Measurements from ENCODE around the gene OR8G1. TPM values are rescaled to one million over a fixed set of nuclear protein-coding genes. Genes with fewer than 3 reads are reported as not detected.

Gene OR8G1
- total RNA-seq: not detected in 3 replicates

- Mint-ChIP-seq H3K4me1 (no peaks in the 10 kb centered on the region), H3K4me3 (no peak within 1 kb of the TSS), H3K36me3 (no peaks in the 10 kb centered on the region), H3K9me3 (no peaks in the 10 kb centered on the region), H3K27me3 (ENCODE audit: low read depth) (peaks cover 4% of the 10 kb centered on the region), H3K27ac (no peak within 1 kb of the TSS)
- TF ChIP-seq CTCF (IDR thresholded peaks at IDR 0.05; ENCODE audit: unreplicated experiment): no peak
- DNase-seq (ENCODE audit: low spot score in 2 of 2, unreplicated experiment in 2 of 2): no peak
Observed at GRCh38 chr11:124240621-124241397, at the start of gene OR8G1. Gene OR8G1 (plus strand): TSS chr11:124241095. CDS start chr11:124249676, 8,581 bp downstream.

- Mint-ChIP-seq H3K9me3 (no peaks in the 10 kb centered on the region), H3K4me1 (peaks cover 16% of the 10 kb centered on the region), H3K27ac (no peak overlapping the region), H3K27me3 (ENCODE audit: low read depth) (no peaks in the 10 kb centered on the region), H3K4me3 (no peak overlapping the region), H3K36me3 (no peaks in the 10 kb centered on the region)
- TF ChIP-seq CTCF (IDR thresholded peaks at IDR 0.05; ENCODE audit: unreplicated experiment): no peak
- no peak for DNase-seq (ENCODE audit: low spot score in 2 of 2, unreplicated experiment in 2 of 2)
Observed at GRCh38 chr11:124193221-124194010, 47.5 kb upstream of the OR8G1 start.

GRCh38 chr11:124194293-124195188 lies 46.4 kb upstream of the OR8G1 start:
- H3K4me1 Mint-ChIP-seq: peaks cover 16% of the 10 kb centered on the region
- no peak for DNase-seq (ENCODE audit: low spot score in 2 of 2, unreplicated experiment in 2 of 2)
- H3K27me3 Mint-ChIP-seq (ENCODE audit: low read depth): no peaks in the 10 kb centered on the region
- no peak overlapping the region for H3K4me3 Mint-ChIP-seq
- no peaks in the 10 kb centered on the region for H3K36me3 Mint-ChIP-seq
- no peak for TF ChIP-seq CTCF (IDR thresholded peaks at IDR 0.05; ENCODE audit: unreplicated experiment)
- H3K27ac Mint-ChIP-seq: no peak overlapping the region
- no peaks in the 10 kb centered on the region for H3K9me3 Mint-ChIP-seq

GRCh38 chr11:124195189-124195734 lies 45.6 kb upstream of the OR8G1 start:
- peak; percentile 32 for TF ChIP-seq CTCF (IDR thresholded peaks at IDR 0.05; ENCODE audit: unreplicated experiment)
- Mint-ChIP-seq H3K4me1 (peaks cover 14% of the 10 kb centered on the region), H3K9me3 (no peaks in the 10 kb centered on the region), H3K36me3 (no peaks in the 10 kb centered on the region), H3K4me3 (no peak overlapping the region), H3K27me3 (ENCODE audit: low read depth) (no peaks in the 10 kb centered on the region), H3K27ac (no peak overlapping the region)
- DNase-seq (ENCODE audit: low spot score in 2 of 2, unreplicated experiment in 2 of 2): no peak

- H3K9me3 Mint-ChIP-seq: no peaks in the 10 kb centered on the region
- no peak for TF ChIP-seq CTCF (IDR thresholded peaks at IDR 0.05; ENCODE audit: unreplicated experiment)
- H3K4me3 Mint-ChIP-seq: no peak overlapping the region
- H3K4me1 Mint-ChIP-seq: peaks cover 8% of the 10 kb centered on the region
- no peaks in the 10 kb centered on the region for H3K36me3 Mint-ChIP-seq
- DNase-seq (ENCODE audit: low spot score in 2 of 2, unreplicated experiment in 2 of 2): no peak
- H3K27me3 Mint-ChIP-seq (ENCODE audit: low read depth): no peaks in the 10 kb centered on the region
- no peak overlapping the region for H3K27ac Mint-ChIP-seq
Observed at GRCh38 chr11:124197999-124198398, 42.9 kb upstream of the OR8G1 start.
